T-helper 1 cell (primary cell): Measurements from ENCODE around the gene SLC32A1.

Source experiments
- DNase-seq, 5 donors: peaks; one replicate each; pipeline ENCODE4 v3.0.0-alpha.2; 2012 to 2020

Gene SLC32A1

DNA sequence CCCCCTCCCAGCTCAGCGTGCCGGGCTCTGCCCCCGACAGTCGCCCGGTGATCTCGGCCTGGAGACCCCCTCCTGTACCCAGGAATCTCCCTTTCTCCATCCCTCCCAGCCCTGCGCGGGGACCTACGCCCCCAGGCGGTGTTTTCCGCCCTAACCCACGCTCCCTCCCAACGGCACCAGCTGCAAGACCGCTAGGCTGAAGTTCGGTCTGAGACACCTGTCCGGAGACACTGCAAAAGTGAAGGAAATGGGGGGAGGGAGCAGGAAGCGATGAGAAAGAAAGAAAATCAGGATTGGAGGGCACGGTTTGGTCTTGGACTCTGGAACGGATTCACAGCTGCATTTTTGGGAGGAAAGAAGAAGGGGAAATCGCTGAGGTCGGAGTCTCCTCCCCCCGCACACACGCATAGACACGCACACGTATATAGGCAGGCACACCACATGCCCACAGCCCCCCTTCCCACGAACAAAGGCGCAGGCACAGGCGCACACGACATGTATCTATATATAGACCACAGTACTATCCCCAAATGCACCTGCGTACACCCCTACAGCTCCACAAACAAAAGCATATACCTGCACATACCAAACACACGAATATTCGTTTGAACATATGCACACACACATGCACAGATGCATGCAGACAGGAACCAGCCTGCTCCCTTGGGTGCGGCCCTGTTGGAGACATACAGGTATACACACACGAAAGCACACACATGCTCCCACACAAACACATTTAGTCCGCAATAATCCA, 1.0 kb downstream of the SLC32A1 start:
- no peak for DNase-seq

DNA sequence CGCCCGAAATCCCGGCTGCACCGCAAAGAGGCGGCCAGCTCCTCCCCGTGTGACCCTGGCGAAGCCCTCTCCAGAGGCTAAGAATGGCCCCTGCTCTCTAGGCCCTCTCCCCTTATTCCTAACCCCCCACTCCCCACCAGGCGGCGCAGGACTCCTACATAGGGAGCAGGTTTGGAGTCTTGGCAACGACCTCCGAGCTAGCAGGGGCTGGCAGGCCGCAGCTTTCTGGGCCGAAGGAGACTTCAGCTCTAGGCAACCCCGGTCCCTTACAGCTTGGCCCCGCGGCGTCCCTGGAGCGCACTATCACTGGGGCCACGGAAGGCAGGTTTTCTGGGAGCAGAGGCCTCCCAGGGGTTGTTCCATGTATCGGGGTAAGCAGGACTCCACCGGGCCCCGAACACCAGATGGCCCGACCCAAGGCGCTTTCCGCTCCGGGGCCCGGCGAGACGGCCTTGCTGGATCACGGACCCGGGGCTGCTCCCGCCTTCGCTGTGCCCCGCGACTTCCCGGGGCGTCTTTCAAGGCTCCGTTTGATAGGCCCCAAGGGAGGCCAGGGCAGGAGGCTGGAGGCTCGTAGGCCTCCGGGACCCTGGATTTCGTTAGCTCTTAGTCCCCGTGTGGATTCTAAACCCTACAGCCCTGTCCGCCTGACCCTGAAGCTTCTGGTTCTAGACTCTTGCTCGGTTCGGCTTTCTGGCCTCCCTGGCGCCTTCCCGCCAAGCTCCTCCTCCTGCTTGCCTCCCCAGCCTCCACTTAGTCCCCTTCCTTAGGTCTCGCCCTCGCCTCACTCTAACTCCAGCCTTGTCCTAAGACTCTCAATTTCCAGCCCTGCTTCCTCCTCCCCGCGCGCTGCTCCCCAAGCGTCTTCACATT, 1.9 kb downstream of the SLC32A1 start:
- peak in 1 of 5 donors; percentile 47 for DNase-seq

DNA sequence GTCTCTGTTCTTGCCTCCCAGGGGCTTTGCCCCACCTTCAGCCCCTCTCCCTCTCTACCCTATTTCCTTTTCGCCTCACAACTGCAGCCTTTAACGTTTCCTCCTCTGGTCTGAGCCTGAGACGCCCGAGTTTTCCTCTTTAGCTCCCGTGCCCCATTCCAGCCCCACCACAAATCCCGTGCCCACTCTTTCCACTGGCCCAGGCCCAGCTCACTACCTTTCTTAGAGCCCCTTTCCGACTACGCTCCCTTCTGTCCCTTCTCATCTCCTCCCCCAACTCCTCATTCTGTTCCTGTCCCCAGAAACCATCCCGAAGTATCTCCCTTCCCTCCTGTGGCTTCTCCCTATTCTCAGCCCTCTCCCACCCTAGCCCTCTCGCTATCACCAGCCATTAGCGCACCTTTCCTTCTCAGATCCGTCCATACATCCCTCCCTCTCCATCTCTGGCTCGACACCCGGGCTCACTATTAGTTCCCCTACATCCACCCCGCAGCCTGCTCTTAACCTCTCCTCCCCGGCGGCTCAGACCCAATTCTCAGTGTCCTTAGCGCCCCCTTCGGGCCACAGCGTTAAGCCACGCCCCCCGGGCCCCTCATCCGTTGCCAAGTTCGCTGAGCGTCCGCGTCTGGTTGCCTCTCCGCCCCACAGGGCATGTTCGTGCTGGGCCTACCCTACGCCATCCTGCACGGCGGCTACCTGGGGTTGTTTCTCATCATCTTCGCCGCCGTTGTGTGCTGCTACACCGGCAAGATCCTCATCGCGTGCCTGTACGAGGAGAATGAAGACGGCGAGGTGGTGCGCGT, 2.7 kb downstream of the SLC32A1 start:
- peak in 3 of 5 donors; percentile 32 to 59 (median 37) for DNase-seq

DNA sequence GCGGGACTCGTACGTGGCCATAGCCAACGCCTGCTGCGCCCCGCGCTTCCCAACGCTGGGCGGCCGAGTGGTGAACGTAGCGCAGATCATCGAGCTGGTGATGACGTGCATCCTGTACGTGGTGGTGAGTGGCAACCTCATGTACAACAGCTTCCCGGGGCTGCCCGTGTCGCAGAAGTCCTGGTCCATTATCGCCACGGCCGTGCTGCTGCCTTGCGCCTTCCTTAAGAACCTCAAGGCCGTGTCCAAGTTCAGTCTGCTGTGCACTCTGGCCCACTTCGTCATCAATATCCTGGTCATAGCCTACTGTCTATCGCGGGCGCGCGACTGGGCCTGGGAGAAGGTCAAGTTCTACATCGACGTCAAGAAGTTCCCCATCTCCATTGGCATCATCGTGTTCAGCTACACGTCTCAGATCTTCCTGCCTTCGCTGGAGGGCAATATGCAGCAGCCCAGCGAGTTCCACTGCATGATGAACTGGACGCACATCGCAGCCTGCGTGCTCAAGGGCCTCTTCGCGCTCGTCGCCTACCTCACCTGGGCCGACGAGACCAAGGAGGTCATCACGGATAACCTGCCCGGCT, 3.4 kb downstream of the SLC32A1 start:
- no peak for DNase-seq

DNA sequence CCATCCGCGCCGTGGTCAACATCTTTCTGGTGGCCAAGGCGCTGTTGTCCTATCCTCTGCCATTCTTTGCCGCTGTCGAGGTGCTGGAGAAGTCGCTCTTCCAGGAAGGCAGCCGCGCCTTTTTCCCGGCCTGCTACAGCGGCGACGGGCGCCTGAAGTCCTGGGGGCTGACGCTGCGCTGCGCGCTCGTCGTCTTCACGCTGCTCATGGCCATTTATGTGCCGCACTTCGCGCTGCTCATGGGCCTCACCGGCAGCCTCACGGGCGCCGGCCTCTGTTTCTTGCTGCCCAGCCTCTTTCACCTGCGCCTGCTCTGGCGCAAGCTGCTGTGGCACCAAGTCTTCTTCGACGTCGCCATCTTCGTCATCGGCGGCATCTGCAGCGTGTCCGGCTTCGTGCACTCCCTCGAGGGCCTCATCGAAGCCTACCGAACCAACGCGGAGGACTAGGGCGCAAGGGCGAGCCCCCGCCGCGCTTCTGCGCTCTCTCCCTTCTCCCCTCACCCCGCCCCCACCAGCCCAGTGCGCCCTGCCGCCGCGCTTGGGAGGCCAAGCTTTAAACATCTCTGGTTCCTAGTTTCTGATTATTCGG, 4.0 kb downstream of the SLC32A1 start:
- DNase-seq = no peak

DNA sequence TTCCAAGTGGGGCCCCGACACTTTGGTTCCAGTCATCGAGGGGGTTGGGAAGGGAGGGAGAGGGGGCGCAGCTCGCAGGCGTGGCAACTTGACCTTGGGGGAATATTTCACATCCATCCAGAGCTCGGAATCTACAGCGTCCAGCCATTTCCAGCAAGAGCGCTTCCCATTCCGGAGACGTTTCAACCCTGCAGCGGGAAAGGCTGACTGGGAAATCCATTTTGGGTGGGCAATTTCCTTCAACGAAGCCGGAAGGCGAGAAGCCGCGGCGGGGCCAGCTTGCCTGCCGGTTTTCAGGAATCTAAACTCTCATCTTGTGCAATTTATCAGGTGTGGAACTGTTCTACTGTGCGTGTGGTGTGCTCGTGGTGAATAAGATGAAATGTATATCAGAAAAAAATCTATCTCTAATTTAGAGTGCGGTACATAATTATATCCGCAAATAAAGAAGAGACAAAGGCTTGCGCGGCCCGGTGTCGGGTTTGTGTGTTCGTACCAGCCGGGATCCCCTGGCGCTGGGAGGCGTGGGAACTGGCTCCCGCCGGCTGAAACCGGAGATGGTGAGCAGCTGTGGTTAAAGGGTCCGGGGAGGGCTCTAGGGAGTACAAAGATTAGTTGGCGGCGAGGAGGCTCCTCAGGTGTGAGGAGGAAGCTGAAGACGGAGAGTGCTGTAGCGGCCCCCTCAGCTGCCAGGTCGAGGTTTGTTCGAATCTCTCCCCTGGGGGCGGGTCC, 4.8 kb downstream of the SLC32A1 start:
- DNase-seq = no peak

DNA sequence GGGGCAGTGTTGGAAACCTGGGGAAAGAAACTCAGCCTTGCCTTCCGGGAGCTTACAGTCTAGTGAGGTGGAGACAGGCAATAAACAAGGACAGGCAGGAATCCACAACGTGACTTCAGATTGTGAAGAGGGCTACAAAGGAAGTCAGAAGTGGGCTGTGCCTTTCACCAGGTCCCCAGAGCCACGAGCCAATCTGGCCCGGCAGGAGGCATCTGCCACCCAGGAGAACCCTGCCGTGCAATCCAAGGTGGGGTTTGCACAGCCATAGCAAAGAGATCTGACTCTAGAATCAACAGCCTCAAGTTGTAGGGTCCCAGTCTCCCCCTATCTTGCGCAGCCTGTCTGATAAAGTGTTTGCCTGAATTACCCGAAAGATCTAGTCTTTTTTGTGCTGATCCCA, 5.5 kb downstream of the SLC32A1 start:
- DNase-seq = no peak

DNA sequence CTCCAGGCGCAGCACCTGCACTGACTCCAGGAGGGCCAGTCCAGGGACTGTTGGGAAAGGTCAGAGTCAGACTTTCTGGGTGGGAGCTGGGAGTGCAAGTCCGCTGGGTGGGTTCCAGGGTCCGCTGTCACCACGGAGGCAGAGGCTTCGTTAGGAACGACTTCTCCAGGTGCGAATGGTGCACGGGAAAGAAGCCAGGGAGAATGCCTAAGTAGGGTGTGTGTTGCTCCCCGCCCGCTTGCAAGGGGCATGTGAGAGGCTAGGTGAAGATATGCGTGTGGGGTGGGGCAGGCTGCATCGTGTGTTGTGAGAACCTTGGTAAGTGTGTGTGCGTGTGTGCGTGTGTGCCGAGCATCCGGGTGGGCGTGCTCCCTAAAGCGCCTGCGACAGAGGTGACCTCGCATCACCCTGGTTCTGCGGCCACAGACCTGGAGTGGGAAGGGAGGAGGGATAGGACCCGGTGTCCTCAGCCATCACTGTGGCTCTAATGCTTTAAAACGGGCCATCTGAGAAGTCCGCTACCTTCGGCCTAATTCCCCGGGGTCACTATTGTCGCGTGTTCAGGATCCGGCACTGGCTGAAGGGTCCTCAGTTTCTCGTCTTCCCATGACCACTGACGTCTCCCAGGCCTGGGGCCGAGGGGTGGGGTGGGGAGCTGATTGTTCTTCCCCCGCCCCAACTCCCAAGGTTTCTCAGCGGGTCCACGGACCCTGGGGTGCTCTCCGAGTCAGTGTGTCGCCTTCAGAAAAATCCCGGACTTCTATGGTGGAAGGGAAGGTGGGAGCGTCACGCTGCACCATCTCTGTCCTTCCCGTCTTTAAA, 6.1 kb downstream of the SLC32A1 start:
- DNase-seq = no peak

DNA sequence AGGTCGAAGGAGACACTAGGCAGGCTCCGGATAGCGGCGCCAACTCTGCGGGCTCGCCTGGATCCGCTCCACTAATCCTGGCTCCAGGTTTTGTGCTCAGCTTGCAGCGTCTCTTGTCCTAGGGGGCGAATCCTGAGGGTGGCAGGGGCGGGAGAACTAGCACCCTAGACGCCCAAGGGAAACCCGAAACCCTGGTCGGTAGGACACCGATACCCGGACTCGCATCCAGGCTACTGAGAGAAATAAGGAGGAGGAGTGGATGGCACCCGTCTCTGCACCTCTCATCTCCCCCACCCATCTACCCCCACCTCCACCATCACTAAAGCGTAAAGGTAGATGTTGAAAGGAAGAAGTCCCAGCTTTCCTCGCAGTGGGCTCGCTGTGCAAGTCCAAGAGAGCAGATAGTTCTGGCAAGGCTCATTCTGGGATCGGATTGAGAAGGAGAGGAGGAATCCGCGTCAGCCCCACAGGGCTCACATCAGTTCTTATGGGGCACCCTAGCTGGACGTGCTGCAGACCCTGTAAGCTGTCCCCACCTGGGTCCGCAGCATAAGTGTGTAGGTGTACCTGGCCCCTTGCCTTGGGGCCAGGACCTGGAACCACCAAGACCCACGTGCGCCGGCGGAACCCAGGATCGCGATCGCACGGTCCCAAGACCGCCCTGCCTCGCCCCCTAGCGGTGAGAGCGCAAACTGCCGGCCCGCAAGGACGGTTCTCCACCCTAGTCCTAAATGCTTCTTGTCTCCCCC, 6.9 kb downstream of the SLC32A1 start:
- peak; percentile 43 to 70 (median 64) for DNase-seq

DNA sequence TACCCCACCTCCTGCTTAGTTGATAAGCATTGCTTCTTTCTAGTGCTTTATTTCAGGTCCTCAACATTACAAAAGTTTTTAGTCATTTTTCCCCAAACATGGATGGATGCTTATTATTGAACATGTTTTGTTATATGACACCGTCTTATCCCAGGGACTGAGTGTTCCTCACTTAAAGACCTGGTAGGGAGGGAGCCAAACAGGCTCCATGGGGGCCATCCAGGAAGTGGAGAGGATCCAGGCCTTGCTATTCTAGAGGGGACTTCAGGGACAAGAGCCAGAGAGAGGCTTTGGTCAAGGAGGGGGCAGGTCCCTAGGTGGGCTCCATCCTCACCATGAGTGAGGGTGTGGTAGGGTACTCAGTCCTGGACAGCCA, 7.4 kb downstream of the SLC32A1 start:
- no peak for DNase-seq

DNA sequence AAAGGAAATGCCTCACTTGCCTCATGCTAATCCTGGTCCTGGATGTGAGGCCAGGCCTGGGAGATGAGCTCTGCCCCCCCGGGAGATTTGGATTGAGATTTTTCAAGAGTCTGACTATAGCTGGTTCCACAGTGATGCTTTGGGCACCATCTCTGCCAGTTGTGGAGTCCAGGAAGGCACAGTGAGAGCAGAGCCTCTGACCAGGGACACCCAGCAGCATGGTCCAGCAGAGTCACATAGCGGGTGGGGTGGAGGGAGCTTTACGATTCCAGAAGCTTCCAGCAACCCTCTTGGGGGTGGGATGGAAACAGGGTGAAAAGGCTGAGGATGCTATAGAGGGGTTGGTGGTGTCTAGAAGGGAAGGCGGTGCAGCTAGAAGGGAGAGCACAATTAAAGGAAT, 8.7 kb downstream of the SLC32A1 start:
- DNase-seq = no peak

DNA sequence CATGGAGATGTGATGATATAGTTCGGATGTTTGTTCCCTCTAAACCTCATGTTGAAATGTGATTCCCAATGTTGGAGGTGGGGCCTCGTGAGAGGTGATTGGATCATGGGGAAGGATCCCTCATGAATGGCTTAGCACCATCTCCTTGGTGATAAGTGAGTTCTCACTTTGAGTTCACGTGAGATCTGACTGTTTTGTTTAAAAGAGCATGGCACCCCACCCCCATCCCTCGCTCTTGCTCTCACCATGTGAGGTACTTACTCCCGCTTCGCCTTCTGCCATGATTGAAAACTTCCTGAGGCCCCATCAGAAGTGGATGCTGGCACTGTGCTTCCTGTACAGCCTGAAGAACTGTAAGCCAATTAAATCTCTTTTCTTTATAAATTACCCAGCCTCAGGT, 10.9 kb downstream of the SLC32A1 start:
- DNase-seq = no peak

DNA sequence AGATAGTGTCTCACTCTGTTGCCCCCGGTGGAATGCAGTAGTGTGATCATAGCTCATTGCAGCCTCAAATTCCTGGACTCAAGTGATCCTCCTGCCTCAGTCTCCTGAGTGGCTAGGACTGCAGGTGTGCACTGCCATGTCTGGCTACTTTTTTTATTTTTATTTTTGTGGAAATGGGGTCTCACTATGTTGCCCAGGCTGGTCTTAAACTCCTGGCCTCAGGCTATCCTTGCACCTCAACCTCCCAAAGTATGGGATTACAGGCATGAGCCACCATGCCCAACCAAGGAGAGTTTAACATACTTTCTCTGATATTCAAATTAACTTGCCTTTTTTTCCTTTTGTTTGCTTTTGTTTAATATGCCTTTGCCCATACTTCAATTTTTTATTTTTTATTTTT, 13.6 kb downstream of the SLC32A1 start:
- no peak for DNase-seq

DNA sequence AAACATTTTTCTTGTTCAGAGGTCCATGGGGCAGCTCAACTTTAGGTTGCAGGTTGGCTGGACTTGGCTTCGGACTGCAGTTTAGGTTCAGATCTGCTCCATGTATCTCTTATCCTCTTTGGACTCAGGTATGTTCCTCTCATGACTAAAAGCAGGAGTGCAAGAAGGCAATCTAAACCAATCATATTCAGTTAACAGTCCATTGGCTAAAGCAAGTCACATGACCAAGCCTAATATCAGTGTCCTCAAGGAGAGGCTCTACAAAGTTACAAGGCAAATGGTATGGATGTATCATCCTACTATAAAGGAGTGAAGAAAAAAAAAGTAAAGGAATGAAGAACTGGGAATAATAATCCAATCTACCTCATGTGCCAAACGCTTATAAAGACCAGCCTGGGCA, 21.5 kb downstream of the SLC32A1 start:
- DNase-seq = no peak

DNA sequence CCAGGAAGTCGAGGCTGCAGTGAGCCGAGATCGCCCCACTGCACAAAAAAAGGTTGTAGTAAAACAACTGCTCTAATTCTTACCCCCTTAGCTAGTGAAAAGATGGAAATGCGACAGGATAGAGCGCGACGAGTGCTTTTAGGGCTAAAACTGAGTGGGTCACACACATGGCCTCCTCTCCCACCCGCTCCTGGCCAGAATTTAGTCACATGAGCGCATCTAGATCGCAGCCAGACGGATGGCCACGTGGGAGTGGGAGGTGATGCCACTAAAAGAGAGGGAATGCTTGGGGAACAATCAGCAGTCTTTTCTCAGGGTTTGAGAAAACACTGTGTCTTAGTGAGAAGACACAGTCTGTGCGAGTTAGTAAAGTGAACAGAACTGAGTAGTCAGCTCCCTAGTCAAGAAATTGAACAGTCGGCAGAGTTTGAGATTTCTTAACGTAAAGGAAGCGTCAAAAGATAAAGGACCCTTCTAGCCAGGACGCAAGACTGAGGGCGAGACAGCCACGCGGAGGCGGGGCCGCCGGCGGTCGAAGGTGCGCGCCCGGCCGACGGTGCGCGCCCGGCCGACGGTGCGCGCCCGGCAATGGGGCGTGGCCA, 23.3 kb downstream of the SLC32A1 start:
- no peak for DNase-seq

DNA sequence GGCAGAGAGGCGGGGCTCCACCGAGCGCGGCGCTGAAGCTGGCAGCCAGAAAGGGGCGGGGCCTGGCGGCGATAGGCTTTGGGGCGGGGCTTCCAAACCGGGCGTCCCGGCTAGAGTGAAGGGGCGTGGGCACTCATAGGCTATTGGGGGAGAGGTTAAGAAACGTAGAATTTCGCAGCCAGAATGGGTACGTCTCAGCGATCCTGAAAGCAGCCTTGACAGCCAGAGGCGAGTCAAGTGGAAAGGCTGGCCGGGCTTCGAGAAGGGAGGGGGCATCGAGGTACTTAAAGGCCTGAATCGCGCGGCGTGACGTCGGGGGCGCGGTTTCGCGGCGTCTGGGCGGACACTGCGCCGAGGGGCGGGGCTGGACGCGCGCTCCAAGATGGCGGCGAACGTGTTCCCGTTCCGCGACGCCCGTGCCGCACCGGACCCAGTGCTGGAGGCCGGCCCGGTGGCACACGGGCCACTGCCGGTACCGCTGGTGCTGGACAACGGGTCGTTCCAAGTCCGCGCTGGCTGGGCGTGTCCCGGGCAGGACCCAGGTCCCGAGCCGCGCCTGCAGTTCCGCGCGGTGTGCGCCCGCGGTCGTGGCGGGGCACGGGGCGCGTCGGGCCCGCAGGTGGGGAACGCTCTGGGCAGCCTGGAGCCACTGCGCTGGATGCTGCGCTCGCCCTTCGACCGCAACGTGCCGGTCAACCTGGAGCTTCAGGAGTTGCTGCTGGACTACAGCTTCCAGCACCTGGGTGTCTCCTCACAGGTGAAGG, 24.0 kb downstream of the SLC32A1 start, which contains the start of gene ACTR5:
Gene ACTR5, plus strand, starts transcription at position 364 of the 764 bp plus-strand sequence. Its CDS starts 19 bp downstream, at position 383.
- DNase-seq = peak; percentile 93 to 97 (median 95)

DNA sequence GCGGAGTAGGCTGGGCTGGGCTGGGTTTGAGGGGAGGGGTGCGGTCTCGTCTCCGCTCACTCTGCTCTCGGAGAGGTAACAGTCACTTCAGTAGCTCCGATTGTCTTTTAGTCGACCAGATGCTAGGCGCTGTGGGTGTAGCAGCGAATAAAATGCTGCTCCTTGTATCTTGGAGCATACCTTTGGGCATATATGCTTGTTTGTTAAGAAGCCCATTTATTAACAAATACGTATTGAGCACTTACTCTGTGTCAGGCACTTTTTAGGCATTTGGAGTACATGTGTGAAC, 24.5 kb downstream of the SLC32A1 start:
- peak in 2 of 5 donors; percentile 38 to 59 for DNase-seq

DNA sequence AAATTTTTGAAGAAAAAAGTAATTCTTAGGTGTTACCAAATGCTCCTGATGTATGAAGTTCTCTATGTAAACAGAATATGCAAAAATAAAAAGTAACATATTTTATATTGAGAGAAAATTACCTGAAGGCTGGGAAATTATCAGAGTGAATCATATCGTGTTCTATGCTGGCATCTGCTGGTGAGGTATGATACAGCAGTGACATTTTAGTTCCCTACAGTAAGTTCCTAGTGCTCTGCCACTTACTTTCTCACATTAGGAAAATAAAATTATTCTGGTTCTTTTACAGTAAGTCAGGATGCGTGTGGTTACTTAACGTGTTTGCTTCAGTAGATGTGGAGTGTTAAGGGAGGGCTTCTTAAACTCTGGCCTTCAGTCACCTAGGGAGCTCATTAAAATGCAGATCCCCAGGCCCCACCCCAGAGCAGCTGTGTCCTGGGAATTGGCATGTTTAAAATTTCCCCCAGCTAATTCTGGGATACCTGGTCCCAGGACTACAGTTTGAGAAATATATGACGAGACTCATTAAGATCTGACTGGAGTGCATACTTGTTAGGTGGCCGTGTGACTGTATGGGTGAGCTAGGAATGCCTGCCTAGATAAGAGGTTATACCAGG, 27.2 kb downstream of the SLC32A1 start:
- peak in 2 of 5 donors; percentile 21 to 40 for DNase-seq
